ENCODE measurements around the gene DERA.

The DERA gene

GRCh38 chr12:15982471-15982870 lies 71.3 kb downstream of the DERA start:
- no peak for TF ChIP-seq CTCF (IDR thresholded peaks at IDR 0.05; ENCODE audit: extremely low read depth, missing control alignments)
- DNase-seq (ENCODE audit: low spot score), result no peak

GRCh38 chr12:15982921-15983320 lies 71.8 kb downstream of the DERA start:
- TF ChIP-seq CTCF (IDR thresholded peaks at IDR 0.05; ENCODE audit: extremely low read depth, missing control alignments), result no peak
- DNase-seq (ENCODE audit: low spot score), result no peak

- no peak for TF ChIP-seq CTCF (IDR thresholded peaks at IDR 0.05; ENCODE audit: extremely low read depth, missing control alignments)
- no peak for DNase-seq (ENCODE audit: low spot score)
Measured at GRCh38 chr12:15984097-15984800, 73.1 kb downstream of the DERA start.

GRCh38 chr12:15984963-15985362 lies 73.8 kb downstream of the DERA start:
- DNase-seq (ENCODE audit: low spot score), result no peak
- TF ChIP-seq CTCF (IDR thresholded peaks at IDR 0.05; ENCODE audit: extremely low read depth, missing control alignments), result no peak

- TF ChIP-seq CTCF (IDR thresholded peaks at IDR 0.05; ENCODE audit: extremely low read depth, missing control alignments), result no peak
- DNase-seq (ENCODE audit: low spot score), result no peak
Measured at GRCh38 chr12:15987696-15988095, 76.6 kb downstream of the DERA start.

- no peak for DNase-seq (ENCODE audit: low spot score)
- no peak for TF ChIP-seq CTCF (IDR thresholded peaks at IDR 0.05; ENCODE audit: extremely low read depth, missing control alignments)
Measured at GRCh38 chr12:15988983-15989755, 78.0 kb downstream of the DERA start.

- no peak for TF ChIP-seq CTCF (IDR thresholded peaks at IDR 0.05; ENCODE audit: extremely low read depth, missing control alignments)
- no peak for DNase-seq (ENCODE audit: low spot score)
Measured at GRCh38 chr12:15995801-15996200, 84.7 kb downstream of the DERA start.
